Sciatic nerve (tissue), 2 donors: ENCODE results near the gene ZNG1B. TPM values are rescaled to one million over a fixed set of nuclear protein-coding genes. Genes with fewer than 3 reads are reported as not detected.
"Not testable (repeated sequence)": the region's sequence is repeated elsewhere in the genome, so short reads cannot be mapped to it uniquely, and the experiment has no call there.

Experiments used
- ATAC-seq: fragments of 200-7000 bp; cut with Tn5 transposase; one replicate; pipeline ENCODE4 v1.9.1; 2020; ENCODE audit warnings: mild to moderate bottlenecking, moderate library complexity
- DNase-seq: peaks from one replicate; pipeline ENCODE4 v3.0.0-alpha.2; 2020; ENCODE audit warnings: low spot score
- intact Hi-C: fragments of 100-400 bp; cut with DNase I; formaldehyde crosslinking; loops from one replicate; pipeline ENCODE4 v1.14.2; 2022
- total RNA-seq: library from RNA; stranded (reverse); fragmentation: NEBNext Ultra II Directional; extraction: Animal tissue kit (Norgen Biotek cat#: 25700); gene quantifications from one replicate; pipeline ENCODE4 v1.2.1, GENCODE V29; 2021
- donor health status: DM: no; HTN: no; CAD: no.
- donor health status: DM: no; HTN: no; CAD: no.

Gene ZNG1B
- 34.9 TPM for total RNA-seq

GRCh38 chr2:113437508-113438465 lies at the start of gene ZNG1B:
Gene ZNG1B, plus strand, starts transcription at chr2:113437691. Its CDS starts 178 bp downstream, at chr2:113437869.
- intact Hi-C loops, ATAC-seq: not testable (repeated sequence)
- DNase-seq: peak; percentile 74

GRCh38 chr2:113390124-113390849 lies 47.2 kb upstream of the ZNG1B start:
- intact Hi-C loops: no loop called here
- ATAC-seq: peak; percentile 86
- DNase-seq: no peak

- ATAC-seq (peak; percentile 24), DNase-seq (no peak)
- intact Hi-C loops: no loop called here
These were observed 46.4 kb upstream of the ZNG1B start for GRCh38 chr2:113391073-113391472.

- intact Hi-C loops: no loop called here
- no peak for DNase-seq
- ATAC-seq: no peak
These were observed 31.4 kb upstream of the ZNG1B start for GRCh38 chr2:113406114-113406513.

- ATAC-seq: no peak
- intact Hi-C loops: no loop called here
These were observed 29.9 kb upstream of the ZNG1B start for GRCh38 chr2:113407446-113408099.

GRCh38 chr2:113411725-113412352 lies 25.7 kb upstream of the ZNG1B start:
- DNase-seq, ATAC-seq, intact Hi-C loops: not testable (repeated sequence)

More at GRCh38 chr2:113407446-113408099, 29.9 kb upstream of the ZNG1B start:
- DNase-seq: no peak

- ATAC-seq, DNase-seq, intact Hi-C loops: not testable (repeated sequence)
These were observed 24.7 kb upstream of the ZNG1B start for GRCh38 chr2:113412774-113413173.

GRCh38 chr2:113431773-113432172 lies 5.7 kb upstream of the ZNG1B start:
- intact Hi-C loops, DNase-seq, ATAC-seq: not testable (repeated sequence)

GRCh38 chr2:113433468-113433867 lies 4.0 kb upstream of the ZNG1B start:
- DNase-seq: not testable (repeated sequence)

GRCh38 chr2:113465770-113466169 lies 28.3 kb downstream of the ZNG1B start:
- intact Hi-C loops, ATAC-seq, DNase-seq: not testable (repeated sequence)

More at GRCh38 chr2:113433468-113433867, 4.0 kb upstream of the ZNG1B start:
- ATAC-seq, intact Hi-C loops: not testable (repeated sequence)

- DNase-seq, ATAC-seq, intact Hi-C loops: not testable (repeated sequence)
These were observed 39.3 kb downstream of the ZNG1B start for GRCh38 chr2:113476688-113477368.

- intact Hi-C loops, DNase-seq, ATAC-seq: not testable (repeated sequence)
These were observed 59.0 kb downstream of the ZNG1B start for GRCh38 chr2:113496527-113496926.

- intact Hi-C loops, DNase-seq, ATAC-seq: not testable (repeated sequence)
These were observed 60.9 kb downstream of the ZNG1B start, which contains the start of gene FOXD4L1 for GRCh38 chr2:113498365-113498764. Gene FOXD4L1, plus strand, starts transcription at chr2:113498665. Its CDS starts 592 bp downstream, at chr2:113499257.

GRCh38 chr2:113499019-113499885 lies 61.8 kb downstream of the ZNG1B start:
- DNase-seq, intact Hi-C loops, ATAC-seq: not testable (repeated sequence)

- DNase-seq, intact Hi-C loops, ATAC-seq: not testable (repeated sequence)
These were observed 62.6 kb downstream of the ZNG1B start for GRCh38 chr2:113499886-113500722.

- DNase-seq, intact Hi-C loops: not testable (repeated sequence)
These were observed 63.2 kb downstream of the ZNG1B start for GRCh38 chr2:113500723-113501038.

More at GRCh38 chr2:113500723-113501038, 63.2 kb downstream of the ZNG1B start:
- ATAC-seq: not testable (repeated sequence)
